Endodermal cell (in vitro differentiated cells): Measurements from ENCODE around the gene ZNF532. TPM values are rescaled to one million over a fixed set of nuclear protein-coding genes. Genes with fewer than 3 reads are reported as not detected.
A peak's percentile ranks its signal among the peaks of the same experiment; 100 is the strongest.

ENCODE experiments used
- DNase-seq: peaks from one replicate; pipeline ENCODE4 v3.0.0-alpha.2; 2017
- H3K27ac ChIP-seq: 2 replicates; pipeline ENCODE4 v1.5.1; 2013; ENCODE audit warnings: mild to moderate bottlenecking, low read depth, low read length, moderate library complexity
- H3K27me3 ChIP-seq: 2 replicates; pipeline ENCODE4 v1.6.1; 2013; ENCODE audit warnings: mild to moderate bottlenecking, low read length, moderate library complexity; ENCODE audit not compliant: insufficient read depth, control insufficient read depth, poor library complexity, severe bottlenecking
- H3K36me3 ChIP-seq: 2 replicates; pipeline ENCODE4 v1.7.0; 2013; ENCODE audit warnings: mild to moderate bottlenecking, low read length, moderate library complexity; ENCODE audit not compliant: control insufficient read depth, insufficient read depth
- H3K4me1 ChIP-seq: one replicate; pipeline ENCODE4 v1.7.0; 2013; ENCODE audit warnings: low read length; ENCODE audit not compliant: control insufficient read depth, insufficient read depth
- H3K4me3 ChIP-seq: 2 replicates; pipeline ENCODE4 v1.5.1; 2013; ENCODE audit warnings: mild to moderate bottlenecking, low read length, moderate library complexity
- H3K9ac ChIP-seq: 2 replicates; pipeline ENCODE4 v1.6.1; 2013; ENCODE audit warnings: mild to moderate bottlenecking, low read length, moderate library complexity; ENCODE audit not compliant: poor library complexity, severe bottlenecking; ENCODE audit errors: extremely low read depth
- H3K9me3 ChIP-seq: 2 replicates; pipeline ENCODE4 v1.6.1; 2013; ENCODE audit warnings: mild to moderate bottlenecking, low read length, moderate library complexity; ENCODE audit not compliant: control insufficient read depth
- H3K27ac Mint-ChIP-seq: 2 replicates; pipeline ENCODE4 v1.8.0; 2020; ENCODE audit warnings: mixed read lengths
- H3K27me3 Mint-ChIP-seq: 2 replicates; pipeline ENCODE4 v1.8.0; 2021; ENCODE audit warnings: mild to moderate bottlenecking, mixed read lengths; ENCODE audit not compliant: insufficient read depth
- H3K36me3 Mint-ChIP-seq: 2 replicates; pipeline ENCODE4 v1.8.0; 2020; ENCODE audit warnings: low read depth, mixed read lengths
- H3K4me1 Mint-ChIP-seq: 2 replicates; pipeline ENCODE4 v1.8.0; 2020; ENCODE audit warnings: mixed read lengths
- H3K4me3 Mint-ChIP-seq: 2 replicates; pipeline ENCODE4 v1.8.0; 2020; ENCODE audit warnings: mild to moderate bottlenecking, moderate library complexity, mixed read lengths
- H3K9me3 Mint-ChIP-seq: 2 replicates; pipeline ENCODE4 v1.8.0; 2020; ENCODE audit warnings: mild to moderate bottlenecking, mixed read lengths
- WGBS, 2 experiments: methylation state at CpG; one replicate each; pipeline versions ENCODE4 v1.1.5 to v1.1.7; 2013; ENCODE audit warnings: missing lambda C conversion rate in 2 of 2, mixed read lengths in 1 of 2; ENCODE audit not compliant: insufficient coverage in 1 of 2, insufficient read length in 1 of 2; 5-methylcytosine and 5-hydroxymethylcytosine counted together
- total RNA-seq, 2 donors: library from RNA; stranded (reverse); fragmentation: NEBNext Ultra II Directional in 1 of 2; extraction: Animal tissue kit (Norgen Biotek cat#: 25700) in 1 of 2; gene quantifications; 2 replicates in 1 of 2; 3 replicates in 1 of 2; pipeline ENCODE4 v1.2.1, GENCODE V29; 2021
- TF ChIP-seq, protein P1 (sequence below): fragments of 200-600 bp; sonication (generic); conservative IDR thresholded peaks from 2 replicates; pipeline ENCODE4 v1.5.0; 2021; ENCODE audit warnings: antibody characterized with exemption, mild to moderate bottlenecking

Gene ZNF532
- total RNA-seq, 2 donors from 2014 or later, result 138 to 207 TPM

DNA sequence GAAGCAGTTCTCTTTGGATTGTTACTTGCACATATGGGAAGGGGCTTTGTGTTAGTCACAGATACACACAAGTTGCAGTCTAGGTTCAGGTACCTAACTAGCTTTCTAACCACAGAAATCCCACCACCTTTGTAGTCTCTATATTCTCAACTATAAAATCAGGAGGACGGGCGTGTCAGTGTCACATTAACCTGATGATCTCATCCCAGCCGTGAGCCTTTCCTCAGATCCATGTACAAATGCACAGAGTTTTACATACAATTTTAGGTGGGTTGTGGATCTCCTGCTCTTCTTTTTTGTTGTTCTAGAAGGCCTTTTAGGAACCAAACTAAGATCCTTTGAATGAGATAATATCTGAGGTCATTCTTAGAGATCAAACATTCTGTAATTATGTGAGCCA lies 94.0 kb downstream of the ZNF532 start:
- Mint-ChIP-seq H3K4me1 (no peaks in the 10 kb centered on the region), H3K4me3 (no peak overlapping the region), H3K27me3 (no peaks in the 10 kb centered on the region), H3K27ac (no peak overlapping the region), H3K36me3 (peaks cover 81% of the 10 kb centered on the region), H3K9me3 (no peaks in the 10 kb centered on the region)
- Histone ChIP-seq H3K4me3 (no peak overlapping the region), H3K36me3 (peaks cover 95% of the 10 kb centered on the region), H3K27ac (no peak overlapping the region), H3K27me3 (no peaks in the 10 kb centered on the region), H3K9ac (no peak overlapping the region), H3K9me3 (no peaks in the 10 kb centered on the region), H3K4me1 (no peaks in the 10 kb centered on the region)
- peak; percentile 2 for DNase-seq
- TF ChIP-seq, protein P1, sequence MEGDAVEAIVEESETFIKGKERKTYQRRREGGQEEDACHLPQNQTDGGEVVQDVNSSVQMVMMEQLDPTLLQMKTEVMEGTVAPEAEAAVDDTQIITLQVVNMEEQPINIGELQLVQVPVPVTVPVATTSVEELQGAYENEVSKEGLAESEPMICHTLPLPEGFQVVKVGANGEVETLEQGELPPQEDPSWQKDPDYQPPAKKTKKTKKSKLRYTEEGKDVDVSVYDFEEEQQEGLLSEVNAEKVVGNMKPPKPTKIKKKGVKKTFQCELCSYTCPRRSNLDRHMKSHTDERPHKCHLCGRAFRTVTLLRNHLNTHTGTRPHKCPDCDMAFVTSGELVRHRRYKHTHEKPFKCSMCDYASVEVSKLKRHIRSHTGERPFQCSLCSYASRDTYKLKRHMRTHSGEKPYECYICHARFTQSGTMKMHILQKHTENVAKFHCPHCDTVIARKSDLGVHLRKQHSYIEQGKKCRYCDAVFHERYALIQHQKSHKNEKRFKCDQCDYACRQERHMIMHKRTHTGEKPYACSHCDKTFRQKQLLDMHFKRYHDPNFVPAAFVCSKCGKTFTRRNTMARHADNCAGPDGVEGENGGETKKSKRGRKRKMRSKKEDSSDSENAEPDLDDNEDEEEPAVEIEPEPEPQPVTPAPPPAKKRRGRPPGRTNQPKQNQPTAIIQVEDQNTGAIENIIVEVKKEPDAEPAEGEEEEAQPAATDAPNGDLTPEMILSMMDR, result no peak
- WGBS, 2 experiments, result 93 to 100% methylated on average over 3 of the region's 3 CpGs

GRCh38 chr18:58960508-58960907 lies 95.8 kb downstream of the ZNF532 start:
- Mint-ChIP-seq H3K9me3 (no peaks in the 10 kb centered on the region), H3K27ac (no peak overlapping the region), H3K27me3 (no peaks in the 10 kb centered on the region), H3K4me3 (no peak overlapping the region), H3K36me3 (peaks cover 70% of the 10 kb centered on the region), H3K4me1 (peaks cover 5% of the 10 kb centered on the region)
- Histone ChIP-seq H3K36me3 (peaks cover 88% of the 10 kb centered on the region), H3K4me3 (no peak overlapping the region), H3K9ac (no peak overlapping the region), H3K9me3 (no peaks in the 10 kb centered on the region), H3K4me1 (peaks cover 6% of the 10 kb centered on the region), H3K27me3 (no peaks in the 10 kb centered on the region), H3K27ac (no peak overlapping the region)
- WGBS, 2 experiments, result 95 to 100% methylated on average over 1 of the region's 1 CpG
- TF ChIP-seq, protein P1, result no peak
- peak; percentile 25 for DNase-seq

GRCh38 chr18:58960946-58961722 lies 96.5 kb downstream of the ZNF532 start:
- Histone ChIP-seq H3K27me3 (no peaks in the 10 kb centered on the region), H3K9me3 (no peaks in the 10 kb centered on the region), H3K9ac (no peak overlapping the region), H3K27ac (no peak overlapping the region), H3K36me3 (peaks cover 81% of the 10 kb centered on the region), H3K4me3 (no peak overlapping the region), H3K4me1 (peaks cover 9% of the 10 kb centered on the region)
- Mint-ChIP-seq H3K27me3 (no peaks in the 10 kb centered on the region), H3K27ac (peak overlapping the region; percentile 17), H3K4me3 (no peak overlapping the region), H3K36me3 (peaks cover 65% of the 10 kb centered on the region), H3K4me1 (peaks cover 11% of the 10 kb centered on the region), H3K9me3 (no peaks in the 10 kb centered on the region)
- TF ChIP-seq, protein P1, result no peak
- DNase-seq, result peak; percentile 15
- WGBS, 2 experiments, result 95 to 98% methylated on average over 13 to 14 of the region's 14 CpGs
